ENCODE measurements around the gene ATP10A.
"Not testable (repeated sequence)": the region's sequence is repeated elsewhere in the genome, so short reads cannot be mapped to it uniquely, and the experiment has no call there.

The ATP10A gene

GRCh38 chr15:25767356-25768151, 95.6 kb downstream of the ATP10A start:
- Mint-ChIP-seq H3K9me3 (peaks cover 15% of the 10 kb centered on the region), H3K27me3 (no peaks in the 10 kb centered on the region), H3K4me1 (ENCODE audit: low read depth) (peaks cover 9% of the 10 kb centered on the region), H3K27ac (no peak overlapping the region), H3K36me3 (ENCODE audit: low read depth) (peaks cover 13% of the 10 kb centered on the region), H3K4me3 (no peak overlapping the region)
- intact Hi-C loops (cut with micrococcal nuclease): no loop called here

GRCh38 chr15:25766417-25766816, 96.7 kb downstream of the ATP10A start:
- Mint-ChIP-seq H3K4me1 (ENCODE audit: low read depth) (peaks cover 15% of the 10 kb centered on the region), H3K27ac (no peak overlapping the region), H3K27me3 (no peaks in the 10 kb centered on the region), H3K4me3 (no peak overlapping the region), H3K36me3 (ENCODE audit: low read depth) (peaks cover 19% of the 10 kb centered on the region), H3K9me3 (peaks cover 24% of the 10 kb centered on the region)
- intact Hi-C loops (cut with micrococcal nuclease): no loop called here

GRCh38 chr15:25764980-25765735, 98.0 kb downstream of the ATP10A start:
- Mint-ChIP-seq H3K4me3 (no peak overlapping the region), H3K27me3 (no peaks in the 10 kb centered on the region), H3K36me3 (ENCODE audit: low read depth) (peaks cover 20% of the 10 kb centered on the region), H3K27ac (no peak overlapping the region), H3K4me1 (ENCODE audit: low read depth) (peaks cover 18% of the 10 kb centered on the region), H3K9me3 (peaks cover 27% of the 10 kb centered on the region)
- intact Hi-C loops (cut with micrococcal nuclease): no loop called here

GRCh38 chr15:25763954-25764353, 99.2 kb downstream of the ATP10A start:
- Mint-ChIP-seq H3K9me3 (peaks cover 29% of the 10 kb centered on the region), H3K4me3 (no peak overlapping the region), H3K27ac (no peak overlapping the region), H3K27me3 (no peaks in the 10 kb centered on the region), H3K36me3 (ENCODE audit: low read depth) (peaks cover 20% of the 10 kb centered on the region), H3K4me1 (ENCODE audit: low read depth) (peaks cover 18% of the 10 kb centered on the region)
- intact Hi-C loops (cut with micrococcal nuclease): no loop called here

- no peak overlapping the region for H3K27ac Mint-ChIP-seq
- no peaks in the 10 kb centered on the region for H3K27me3 Mint-ChIP-seq
- H3K4me3 Mint-ChIP-seq: no peak overlapping the region
- H3K36me3 Mint-ChIP-seq (ENCODE audit: low read depth): peaks cover 20% of the 10 kb centered on the region
- peaks cover 18% of the 10 kb centered on the region for H3K4me1 Mint-ChIP-seq (ENCODE audit: low read depth)
- H3K9me3 Mint-ChIP-seq: peaks cover 35% of the 10 kb centered on the region
- intact Hi-C loops (cut with micrococcal nuclease): no loop called here
Observed at GRCh38 chr15:25763331-25763751, 99.8 kb downstream of the ATP10A start.

GRCh38 chr15:25761971-25762662, 101.0 kb downstream of the ATP10A start:
- intact Hi-C loops (cut with micrococcal nuclease): no loop called here
- H3K4me3 Mint-ChIP-seq: no peak overlapping the region
- peaks cover 35% of the 10 kb centered on the region for H3K9me3 Mint-ChIP-seq
- no peaks in the 10 kb centered on the region for H3K27me3 Mint-ChIP-seq
- H3K4me1 Mint-ChIP-seq (ENCODE audit: low read depth): peaks cover 18% of the 10 kb centered on the region
- peaks cover 20% of the 10 kb centered on the region for H3K36me3 Mint-ChIP-seq (ENCODE audit: low read depth)
- peak overlapping the region; percentile 80 for H3K27ac Mint-ChIP-seq

GRCh38 chr15:25759421-25759820, 103.7 kb downstream of the ATP10A start:
- Mint-ChIP-seq H3K27me3 (peaks cover 3% of the 10 kb centered on the region), H3K4me1 (ENCODE audit: low read depth) (peaks cover 18% of the 10 kb centered on the region), H3K27ac (no peak overlapping the region), H3K36me3 (ENCODE audit: low read depth) (peaks cover 7% of the 10 kb centered on the region), H3K9me3 (peaks cover 20% of the 10 kb centered on the region), H3K4me3 (no peak overlapping the region)
- intact Hi-C loops (cut with micrococcal nuclease): no loop called here

GRCh38 chr15:25758612-25759011, 104.5 kb downstream of the ATP10A start:
- H3K4me3 Mint-ChIP-seq; intact Hi-C loops (cut with micrococcal nuclease); H3K27me3 Mint-ChIP-seq; H3K36me3 Mint-ChIP-seq (ENCODE audit: low read depth); H3K27ac Mint-ChIP-seq: not testable (repeated sequence)
- peaks cover 18% of the 10 kb centered on the region for H3K4me1 Mint-ChIP-seq (ENCODE audit: low read depth)
- H3K9me3 Mint-ChIP-seq: peaks cover 20% of the 10 kb centered on the region

GRCh38 chr15:25743548-25744275, 119.4 kb downstream of the ATP10A start:
- Mint-ChIP-seq H3K27ac (no peak overlapping the region), H3K9me3 (no peaks in the 10 kb centered on the region), H3K36me3 (ENCODE audit: low read depth) (no peaks in the 10 kb centered on the region), H3K27me3 (peaks cover 24% of the 10 kb centered on the region), H3K4me3 (no peak overlapping the region), H3K4me1 (ENCODE audit: low read depth) (peaks cover 29% of the 10 kb centered on the region)
- intact Hi-C loops (cut with micrococcal nuclease): loop anchor here (5.0 to 10.0 kb wide), 2 partner anchors 34 to 71 kb away; no protein-coding TSS in a partner anchor

GRCh38 chr15:25742776-25743547, 120.2 kb downstream of the ATP10A start:
- Mint-ChIP-seq H3K36me3 (ENCODE audit: low read depth) (no peaks in the 10 kb centered on the region), H3K27me3 (peaks cover 24% of the 10 kb centered on the region), H3K9me3 (no peaks in the 10 kb centered on the region), H3K4me3 (no peak overlapping the region), H3K27ac (peak overlapping the region; percentile 20), H3K4me1 (ENCODE audit: low read depth) (peaks cover 35% of the 10 kb centered on the region)
- intact Hi-C loops (cut with micrococcal nuclease): loop anchor here (5.0 to 10.0 kb wide), 2 partner anchors 34 to 72 kb away; no protein-coding TSS in a partner anchor

- Mint-ChIP-seq H3K36me3 (ENCODE audit: low read depth) (no peaks in the 10 kb centered on the region), H3K4me3 (no peak overlapping the region), H3K27ac (peak overlapping the region; percentile 20), H3K4me1 (ENCODE audit: low read depth) (peaks cover 37% of the 10 kb centered on the region), H3K9me3 (no peaks in the 10 kb centered on the region), H3K27me3 (peaks cover 24% of the 10 kb centered on the region)
- intact Hi-C loops (cut with micrococcal nuclease): loop anchor here (5.0 to 10.0 kb wide), 2 partner anchors 35 to 73 kb away; no protein-coding TSS in a partner anchor
Observed at GRCh38 chr15:25742041-25742730, 120.9 kb downstream of the ATP10A start.

GRCh38 chr15:25741256-25741580, 121.9 kb downstream of the ATP10A start:
- H3K9me3 Mint-ChIP-seq: no peaks in the 10 kb centered on the region
- intact Hi-C loops (cut with micrococcal nuclease): loop anchor here (5.0 to 10.0 kb wide), 2 partner anchors 36 to 74 kb away; no protein-coding TSS in a partner anchor
- no peak overlapping the region for H3K4me3 Mint-ChIP-seq
- peaks cover 24% of the 10 kb centered on the region for H3K27me3 Mint-ChIP-seq
- peak overlapping the region; percentile 47 for H3K27ac Mint-ChIP-seq
- H3K4me1 Mint-ChIP-seq (ENCODE audit: low read depth): peaks cover 37% of the 10 kb centered on the region
- no peaks in the 10 kb centered on the region for H3K36me3 Mint-ChIP-seq (ENCODE audit: low read depth)

Data from dendritic cell treated with granulocyte-macrophage colony-stimulating factor and Interleukin-4, amounts not matched to agents 40 ng/mL and 50 ng/mL, for 4 days (primary cell).